NCI-H345 (cell line): ENCODE results near the gene CCL14.

Experiments
- DNase-seq: peaks from one replicate; lab custom pipeline; 2025; lab: John Stamatoyannopoulos, UW

Gene CCL14

GRCh38 chr17:35988164-35988563 is 1.6 kb upstream of the CCL14 start:
- no peak for DNase-seq

GRCh38 chr17:35984140-35984539 is 2.4 kb downstream of the CCL14 start:
- DNase-seq = no peak

- no peak for DNase-seq
These were observed 3.9 kb downstream of the CCL14 start for GRCh38 chr17:35982409-35983191.

DNA sequence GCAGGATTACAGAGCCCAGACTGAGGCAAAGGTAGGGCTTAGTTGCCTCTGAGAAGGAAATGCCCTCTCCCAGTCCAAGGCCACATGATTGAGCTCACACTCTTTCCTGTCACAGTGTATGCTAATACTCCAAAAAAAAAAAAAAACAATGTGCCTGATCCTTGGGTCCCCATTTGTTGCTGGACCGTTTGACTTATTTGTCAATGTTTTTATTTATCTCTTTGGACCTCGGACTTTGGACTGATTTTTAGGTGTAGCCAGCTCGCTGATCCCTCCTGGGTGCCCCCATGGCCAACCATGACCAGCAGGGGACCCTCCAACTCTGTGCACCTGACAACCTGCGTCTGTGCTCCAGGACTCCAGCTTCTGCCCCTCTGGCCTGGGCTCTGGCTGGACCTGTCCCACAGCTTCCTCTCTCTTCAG is 4.6 kb downstream of the CCL14 start:
- no peak for DNase-seq

DNA sequence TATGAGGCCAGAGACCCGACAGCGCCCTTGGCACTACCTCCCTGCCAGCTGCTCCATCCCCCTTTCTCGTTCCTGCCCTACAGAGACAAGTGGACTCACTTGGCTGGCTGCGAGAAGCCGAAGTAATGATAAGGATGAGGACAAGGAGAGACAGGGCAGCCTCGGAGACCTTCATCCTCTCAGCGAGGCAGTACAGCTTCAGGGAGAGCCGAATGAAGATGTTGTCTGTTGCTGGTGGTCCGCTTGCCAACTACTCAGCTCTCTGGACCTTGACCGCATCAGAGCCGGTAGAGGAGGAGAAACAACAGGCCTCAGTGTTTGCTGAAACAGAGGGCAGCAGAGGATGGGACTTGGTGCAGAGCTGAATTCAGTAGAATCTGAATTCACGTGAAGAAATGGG is 5.3 kb downstream of the CCL14 start, which contains the start of gene CCL16:
CCL16 (minus strand) TSS at position 252 of the 400 bp plus-strand sequence; CDS start at position 175, 77 bp downstream.
- DNase-seq = no peak

GRCh38 chr17:35978346-35978745 is 8.2 kb downstream of the CCL14 start:
- no peak for DNase-seq

DNA sequence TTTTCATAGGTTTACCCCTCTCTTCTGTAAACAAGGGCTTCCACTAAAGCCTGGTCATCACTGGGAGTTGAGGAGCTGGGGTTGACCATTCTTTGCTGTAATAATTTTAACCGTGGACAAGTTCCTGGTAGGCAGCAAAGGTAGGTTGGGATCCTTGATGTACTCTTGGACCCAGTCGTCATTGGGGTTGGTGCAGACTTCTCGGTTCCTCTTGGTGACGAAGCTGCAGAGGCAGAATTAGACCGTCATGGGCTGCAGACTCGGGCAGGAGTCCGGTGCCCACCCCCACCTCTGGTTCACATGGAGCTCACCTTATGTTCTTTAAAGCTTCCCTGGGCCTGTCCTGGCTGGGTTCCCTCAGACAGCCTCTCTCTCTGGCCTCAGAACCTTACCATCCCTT is 9.0 kb downstream of the CCL14 start:
- no peak for DNase-seq

DNA sequence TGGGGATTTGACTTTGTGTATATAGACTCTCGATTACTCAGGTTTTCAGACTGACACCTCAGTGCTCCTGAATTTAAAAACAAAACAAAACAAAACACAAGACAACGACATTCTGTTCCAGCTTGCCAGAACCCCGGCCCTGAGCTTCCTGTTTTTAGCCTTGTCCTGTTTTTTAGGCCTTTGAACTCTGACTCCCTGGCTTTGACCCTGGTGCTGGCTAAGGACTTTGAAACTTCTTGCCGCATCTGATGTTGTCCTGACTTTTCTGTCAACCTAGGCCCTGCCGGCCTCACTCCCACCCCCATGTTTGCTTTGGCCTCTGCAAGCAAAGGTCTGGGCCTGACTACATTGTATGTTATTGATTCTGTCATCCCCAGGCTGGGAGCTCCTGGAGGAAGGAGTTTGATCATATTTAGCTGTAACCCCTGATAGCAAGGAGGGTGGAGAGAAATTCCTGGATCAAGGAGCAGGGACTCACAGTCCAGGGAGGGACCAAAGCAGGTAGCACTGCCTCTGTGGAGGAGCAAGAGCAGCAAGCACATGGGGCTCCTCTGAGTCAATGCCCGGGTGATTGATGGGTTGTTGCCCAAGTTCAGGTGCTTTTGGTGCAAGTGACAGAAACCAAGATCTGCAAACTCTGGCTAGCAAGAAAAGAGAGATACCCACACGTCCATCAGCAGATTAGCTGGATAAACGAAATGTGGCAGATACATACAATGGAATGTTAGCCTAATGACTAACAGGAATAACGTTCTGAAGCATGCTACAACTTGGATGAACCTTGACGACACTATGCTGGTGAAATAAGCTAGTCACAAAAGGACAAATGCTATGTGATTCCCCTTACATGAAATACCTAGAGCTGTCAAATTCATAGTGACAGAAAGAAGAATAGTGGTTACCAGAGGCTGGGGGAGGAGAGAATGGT is 12.9 kb downstream of the CCL14 start:
- DNase-seq = no peak

- DNase-seq = no peak
These were observed 13.6 kb downstream of the CCL14 start for GRCh38 chr17:35972945-35973332.

DNA sequence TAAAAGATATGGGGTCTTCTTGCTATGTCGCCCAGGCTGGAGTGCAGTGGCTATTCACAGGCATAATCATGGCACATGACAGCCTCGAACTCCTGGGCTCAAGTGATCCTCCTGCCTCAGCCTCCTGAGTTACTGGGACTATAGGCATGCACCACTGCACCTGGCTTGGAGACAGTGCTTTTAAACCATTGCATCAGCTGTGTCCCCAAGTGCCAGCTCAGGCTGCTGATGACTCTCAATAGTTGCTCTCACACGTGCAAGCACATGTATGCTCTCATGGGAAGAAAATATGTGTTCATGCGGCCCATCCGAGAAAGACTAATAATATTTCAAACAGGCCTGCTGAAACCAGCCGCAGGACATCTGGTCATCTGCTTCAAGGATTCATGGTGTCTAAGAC is 14.0 kb downstream of the CCL14 start:
- DNase-seq = no peak

GRCh38 chr17:35972066-35972465 is 14.5 kb downstream of the CCL14 start:
- no peak for DNase-seq

DNA sequence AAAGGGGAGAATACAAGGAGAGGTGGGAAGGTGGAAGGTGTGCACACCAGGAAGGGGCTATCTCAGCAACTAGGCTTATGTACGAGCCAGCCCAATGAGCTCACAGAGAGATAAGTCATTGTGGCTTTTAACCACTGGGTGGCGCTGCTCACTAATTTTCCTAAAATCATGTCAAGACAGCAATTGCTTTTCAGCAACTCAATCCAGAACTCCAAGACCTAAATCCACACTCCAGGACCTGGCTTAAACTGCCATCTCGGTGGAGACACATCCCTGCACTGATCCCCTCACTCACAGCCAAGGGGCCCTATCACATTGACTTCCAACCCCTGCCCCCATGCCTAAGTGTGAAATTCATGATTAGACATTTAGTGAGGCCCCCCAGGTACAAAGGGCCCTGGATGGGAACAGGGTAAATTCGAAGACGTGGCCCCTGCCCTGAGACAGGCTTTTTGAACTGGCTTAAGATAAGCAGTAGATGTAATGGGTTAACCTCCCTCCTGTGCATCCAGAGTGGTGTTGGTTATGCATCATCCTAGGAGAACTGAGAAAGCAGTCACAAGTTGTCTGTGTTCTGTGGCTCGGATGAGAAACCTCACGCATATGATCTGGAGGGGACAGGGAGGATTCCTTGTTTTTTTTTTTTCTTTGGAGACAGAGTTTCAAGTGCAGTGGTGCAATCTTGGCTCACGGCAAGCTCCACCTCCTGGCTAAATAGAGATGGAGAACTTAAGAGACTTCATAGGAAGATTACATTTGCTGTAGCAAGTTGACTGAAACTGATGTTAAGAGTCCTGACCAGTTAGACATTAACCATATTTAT is 16.8 kb downstream of the CCL14 start:
- DNase-seq = peak; percentile 79

GRCh38 chr17:35968520-35969054 is 17.9 kb downstream of the CCL14 start:
- DNase-seq = no peak

GRCh38 chr17:35965272-35965671 is 21.3 kb downstream of the CCL14 start:
- no peak for DNase-seq

DNA sequence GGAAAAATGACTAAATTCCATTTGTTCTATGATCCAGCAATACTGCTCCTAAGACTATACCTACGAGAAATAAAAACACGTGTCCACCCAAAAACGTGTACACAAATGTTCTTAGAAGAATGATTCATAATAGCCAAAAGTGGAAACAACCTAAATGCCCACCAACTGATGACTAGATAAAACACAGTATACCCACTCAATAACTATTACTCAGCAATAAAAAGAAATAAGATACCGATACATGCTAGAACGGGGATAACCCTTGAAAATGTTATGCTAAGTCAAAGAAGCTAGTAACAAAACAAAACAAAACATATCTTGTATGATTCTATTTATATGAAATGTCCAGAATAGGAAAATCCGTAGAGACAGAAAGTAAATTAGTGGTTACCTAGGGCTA is 22.9 kb downstream of the CCL14 start:
- no peak for DNase-seq

GRCh38 chr17:35953720-35954119 is 32.8 kb downstream of the CCL14 start:
- DNase-seq = no peak

- no peak for DNase-seq
These were observed 37.1 kb downstream of the CCL14 start for GRCh38 chr17:35949401-35949800.

- DNase-seq = no peak
These were observed 38.4 kb downstream of the CCL14 start for GRCh38 chr17:35948092-35948491.

DNA sequence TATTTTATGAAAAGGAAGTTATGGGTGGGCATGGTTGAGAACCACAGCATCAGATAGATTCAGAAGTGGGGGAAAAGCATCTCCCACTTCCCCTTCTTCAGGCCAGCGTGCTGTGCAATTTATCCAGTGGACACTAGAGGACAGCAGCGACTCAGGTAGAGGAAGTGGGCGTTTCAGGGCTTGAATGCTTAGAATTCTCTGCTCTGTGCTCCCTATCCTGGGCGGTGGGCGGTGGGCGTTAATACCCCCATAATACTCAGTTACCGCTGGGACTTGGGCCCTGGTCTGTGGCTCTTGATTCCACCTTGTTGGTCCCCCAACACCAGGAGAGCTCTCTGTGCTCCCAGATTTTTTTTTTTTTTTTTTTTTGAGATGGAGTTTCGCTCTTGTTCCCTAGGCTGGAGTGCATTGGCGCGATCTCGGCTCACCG is 39.4 kb downstream of the CCL14 start:
- DNase-seq = peak; percentile 79

GRCh38 chr17:35944151-35944550 is 42.4 kb downstream of the CCL14 start:
- no peak for DNase-seq

GRCh38 chr17:35943537-35943936 is 43.0 kb downstream of the CCL14 start, which contains the start of gene LYZL6:
TSS of gene LYZL6 (minus strand) at chr17:35943713. CDS start at chr17:35939356, 4,357 bp downstream.
- no peak for DNase-seq
